CD4-positive, alpha-beta T cell treated with Interleukin-10 for 1 hour (primary cell): ENCODE measurements around the gene KTN1.

Experiments used
- DNase-seq: peaks from one replicate; pipeline ENCODE4 v3.0.0-alpha.2; 2020

The KTN1 gene

DNA sequence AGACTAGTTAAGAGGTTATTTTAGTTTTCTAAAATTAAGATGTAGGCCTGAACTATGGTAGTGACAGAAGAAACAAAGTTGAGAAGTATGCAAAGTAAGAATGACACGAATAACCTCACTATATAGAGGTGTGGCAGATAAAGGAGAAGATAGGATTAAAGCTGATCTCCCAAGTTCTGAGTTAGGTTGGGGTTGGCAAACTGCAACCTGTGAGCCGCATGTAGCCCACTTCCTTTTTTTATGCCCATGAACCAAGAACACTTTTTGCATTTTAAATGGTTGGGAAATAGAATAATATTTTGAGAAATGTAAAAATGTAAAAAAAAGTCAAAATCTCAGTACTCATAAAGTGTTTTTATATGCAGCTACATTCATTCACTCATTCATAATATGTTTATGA lies 34.3 kb downstream of the KTN1 start:
- no peak for DNase-seq

DNA sequence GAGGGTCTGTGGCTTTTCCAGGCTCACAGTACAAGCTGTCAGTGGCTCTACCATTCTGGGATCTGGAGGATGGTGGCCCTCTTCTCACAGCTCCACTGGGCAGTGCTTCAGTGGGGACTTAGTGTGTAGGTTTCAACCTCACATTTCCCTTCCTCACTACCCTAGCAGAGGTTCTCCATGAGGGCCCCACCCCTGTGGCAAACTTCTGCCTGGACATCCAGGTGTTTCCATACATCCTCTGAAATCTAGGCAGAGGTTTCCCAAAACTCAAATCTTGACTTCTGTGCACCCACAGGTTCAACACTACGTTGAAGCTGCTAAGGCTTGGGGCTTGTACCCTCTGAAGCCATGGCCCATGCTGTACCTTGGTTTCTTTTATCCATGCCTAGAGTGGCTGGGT lies 40.3 kb downstream of the KTN1 start:
- no peak for DNase-seq

DNA sequence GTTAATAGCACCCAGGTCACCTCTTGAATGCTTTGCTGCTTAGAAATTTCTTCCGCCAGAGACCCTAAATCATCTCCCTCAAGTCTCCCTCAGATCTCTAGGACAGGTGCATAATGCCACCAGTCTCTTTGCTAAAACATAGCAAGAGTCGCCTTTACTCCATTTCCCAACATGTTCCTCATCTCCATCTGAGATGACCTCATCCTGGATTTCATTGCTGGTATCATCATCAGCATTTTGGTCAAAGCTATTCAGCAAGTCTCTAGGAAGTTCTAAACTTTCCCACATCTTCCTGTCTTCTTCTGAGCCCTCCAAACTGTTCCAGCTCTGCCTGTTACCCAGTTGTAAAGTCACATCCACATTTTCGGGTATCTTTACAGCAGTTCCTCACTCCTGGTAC lies 41.0 kb downstream of the KTN1 start:
- no peak for DNase-seq

DNA sequence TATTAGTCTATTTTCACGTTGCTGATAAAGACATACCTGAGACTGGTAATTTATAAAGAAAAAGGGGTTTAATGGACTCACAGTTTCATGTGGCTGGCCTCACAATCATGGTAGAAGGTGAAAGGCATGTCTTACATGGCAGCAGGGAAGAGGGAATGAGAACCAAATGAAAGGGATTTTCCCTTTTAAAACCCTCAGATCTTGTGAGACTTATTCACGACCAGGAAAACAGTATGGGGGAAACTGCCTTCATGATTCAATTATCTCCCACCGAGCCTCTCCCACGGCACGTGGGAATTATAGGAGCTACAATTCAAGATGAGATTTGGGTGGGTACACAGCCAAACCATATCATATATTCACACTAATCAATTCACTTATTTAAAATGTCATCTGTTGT lies 41.4 kb downstream of the KTN1 start:
- DNase-seq = no peak

DNA sequence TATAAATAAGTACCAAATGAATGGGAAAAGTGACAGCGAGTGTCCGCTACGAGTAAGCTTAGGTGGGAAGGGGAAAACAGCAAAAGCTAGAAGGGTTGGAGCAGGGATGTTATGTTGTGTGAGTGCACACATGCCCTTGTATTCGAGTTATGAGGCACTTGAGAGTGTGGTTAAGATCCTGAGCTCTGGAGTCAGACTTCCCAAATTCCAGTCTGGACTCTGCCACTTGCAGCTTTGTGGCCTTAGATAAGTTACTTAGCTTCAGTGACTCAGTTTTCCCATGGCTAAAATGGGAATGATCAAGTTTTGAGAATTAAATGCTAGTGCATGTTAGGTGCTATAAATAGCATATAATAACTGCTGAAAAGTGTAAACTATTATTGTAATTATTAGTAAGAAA lies 44.9 kb downstream of the KTN1 start:
- DNase-seq = no peak

DNA sequence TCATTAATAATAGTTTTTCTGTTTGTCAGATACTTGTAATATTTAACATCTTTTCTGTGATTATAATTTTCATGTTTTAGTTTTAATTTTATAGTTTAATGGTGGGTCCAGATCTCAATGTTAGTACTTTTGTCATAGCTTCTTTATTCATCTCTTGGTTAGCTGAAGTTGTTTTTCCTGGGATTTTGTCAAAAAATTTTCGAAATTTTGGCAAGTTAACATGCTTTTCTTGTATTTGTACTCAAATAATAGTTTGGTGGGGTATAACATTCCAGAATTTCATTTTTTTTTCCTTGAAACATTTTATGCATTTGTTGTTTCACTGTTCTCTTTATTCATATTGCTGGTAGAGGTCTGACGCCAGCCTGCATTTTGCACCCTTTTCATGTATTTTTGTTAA lies 45.5 kb downstream of the KTN1 start:
- no peak for DNase-seq

DNA sequence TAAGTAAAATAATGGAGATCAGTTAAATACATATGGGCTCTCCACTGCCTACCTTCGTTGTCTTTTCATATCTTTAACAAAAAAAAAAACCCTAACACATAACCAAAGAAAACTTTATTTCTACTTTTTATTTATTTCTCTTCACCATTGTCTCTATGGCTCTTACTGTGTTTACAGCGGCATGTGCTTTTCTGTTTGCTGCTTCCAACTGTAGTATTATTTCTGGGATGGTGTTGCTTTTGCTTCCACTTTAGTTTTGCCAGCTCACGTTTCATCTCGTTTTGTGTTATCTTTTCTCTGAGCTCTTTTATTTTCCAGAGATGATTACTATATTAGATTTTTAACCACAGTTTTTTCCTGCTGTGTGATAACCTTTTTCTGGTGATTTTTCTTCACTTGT lies 46.1 kb downstream of the KTN1 start:
- no peak for DNase-seq

DNA sequence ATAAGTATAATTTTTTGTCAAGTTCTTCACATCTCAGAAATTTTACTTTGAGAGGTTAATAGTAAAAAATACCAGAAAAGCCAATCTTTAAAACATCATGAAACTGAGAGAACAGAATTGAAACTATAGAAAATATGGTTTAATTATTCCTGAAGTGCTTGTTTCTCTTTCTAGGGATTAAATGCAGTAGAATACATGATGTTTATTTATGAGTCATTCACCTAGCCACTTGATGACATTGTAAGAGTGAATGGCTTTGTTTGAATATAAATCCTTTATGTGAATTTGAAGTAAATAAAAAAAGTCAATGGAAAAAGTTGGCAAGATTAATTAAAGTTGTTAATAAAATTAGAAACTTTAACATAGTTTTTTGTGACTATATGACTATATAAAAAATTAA lies 48.4 kb downstream of the KTN1 start:
- DNase-seq = no peak

DNA sequence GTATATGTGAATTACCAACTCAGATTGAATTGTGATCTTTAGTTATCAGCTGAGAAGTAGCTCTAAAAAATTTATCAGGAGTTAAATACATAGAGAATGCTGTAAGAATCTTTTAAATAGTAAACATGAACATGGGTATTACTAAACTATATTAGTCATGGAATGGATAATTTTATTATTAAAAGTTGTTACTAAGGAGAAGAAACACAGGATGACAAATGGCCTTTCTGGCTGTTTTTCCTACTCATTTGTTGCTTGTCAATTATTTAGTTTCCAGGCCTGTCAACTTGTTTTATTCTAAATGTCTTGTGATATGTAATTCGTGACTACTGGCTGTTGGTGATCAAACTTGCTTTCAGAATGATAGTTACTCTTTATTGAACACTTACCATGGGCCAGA lies 58.7 kb downstream of the KTN1 start:
- DNase-seq = no peak

DNA sequence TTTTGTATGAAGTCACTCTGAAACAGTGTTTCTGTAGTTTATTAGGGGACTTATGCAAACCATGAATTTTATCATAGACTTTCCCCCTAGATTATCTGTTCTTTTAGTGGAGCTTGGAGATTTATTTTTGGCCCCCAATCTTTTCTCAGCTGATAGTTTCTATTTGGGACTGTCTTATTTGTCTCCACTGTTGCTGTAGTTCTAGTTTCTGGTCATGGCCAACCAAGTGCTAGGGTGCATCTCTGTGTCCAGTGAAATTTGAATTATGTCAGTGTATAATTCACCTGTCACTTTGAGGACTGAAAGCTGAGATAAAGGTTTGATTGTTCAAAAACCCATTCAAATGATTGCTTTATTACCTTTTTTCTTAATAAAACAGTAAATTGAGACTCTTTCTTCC lies 61.3 kb downstream of the KTN1 start:
- no peak for DNase-seq

DNA sequence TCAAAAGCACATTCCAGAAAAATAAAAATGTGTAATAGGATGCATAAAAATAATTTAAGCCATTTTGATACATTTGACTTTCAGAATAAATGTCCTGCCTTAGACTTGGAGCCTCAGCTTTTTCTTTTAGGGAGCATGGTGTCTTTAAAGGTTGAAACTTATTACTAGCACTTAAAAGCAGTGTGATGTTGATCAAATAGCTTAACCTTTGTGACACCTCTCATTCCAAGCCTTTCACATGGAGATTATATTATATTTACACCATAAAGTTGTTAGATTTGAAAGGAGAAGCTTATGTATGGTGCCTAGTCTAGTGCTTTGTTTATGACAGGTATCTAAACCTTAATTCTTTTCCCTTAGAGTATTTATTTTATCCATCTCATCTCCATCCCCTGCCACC lies 61.9 kb downstream of the KTN1 start:
- no peak for DNase-seq

DNA sequence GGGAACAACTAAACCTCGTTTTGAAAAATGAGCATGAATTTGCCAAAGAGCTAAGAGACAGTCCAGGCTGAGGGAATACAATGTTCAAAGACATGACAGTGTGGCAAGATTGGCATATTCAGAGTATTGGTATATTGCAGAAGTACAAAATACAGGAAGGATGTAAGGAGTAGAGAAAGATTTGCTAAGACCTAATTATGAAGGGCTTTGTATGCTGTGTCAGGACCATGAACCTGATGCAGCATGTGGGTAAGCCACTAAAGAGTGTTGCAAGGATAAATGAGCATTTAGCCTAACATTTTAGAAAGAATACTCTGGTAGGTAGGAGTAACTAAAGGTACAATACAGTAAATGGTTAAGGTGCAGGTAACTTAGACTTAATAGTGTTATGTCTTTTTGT lies 65.1 kb downstream of the KTN1 start:
- no peak for DNase-seq

DNA sequence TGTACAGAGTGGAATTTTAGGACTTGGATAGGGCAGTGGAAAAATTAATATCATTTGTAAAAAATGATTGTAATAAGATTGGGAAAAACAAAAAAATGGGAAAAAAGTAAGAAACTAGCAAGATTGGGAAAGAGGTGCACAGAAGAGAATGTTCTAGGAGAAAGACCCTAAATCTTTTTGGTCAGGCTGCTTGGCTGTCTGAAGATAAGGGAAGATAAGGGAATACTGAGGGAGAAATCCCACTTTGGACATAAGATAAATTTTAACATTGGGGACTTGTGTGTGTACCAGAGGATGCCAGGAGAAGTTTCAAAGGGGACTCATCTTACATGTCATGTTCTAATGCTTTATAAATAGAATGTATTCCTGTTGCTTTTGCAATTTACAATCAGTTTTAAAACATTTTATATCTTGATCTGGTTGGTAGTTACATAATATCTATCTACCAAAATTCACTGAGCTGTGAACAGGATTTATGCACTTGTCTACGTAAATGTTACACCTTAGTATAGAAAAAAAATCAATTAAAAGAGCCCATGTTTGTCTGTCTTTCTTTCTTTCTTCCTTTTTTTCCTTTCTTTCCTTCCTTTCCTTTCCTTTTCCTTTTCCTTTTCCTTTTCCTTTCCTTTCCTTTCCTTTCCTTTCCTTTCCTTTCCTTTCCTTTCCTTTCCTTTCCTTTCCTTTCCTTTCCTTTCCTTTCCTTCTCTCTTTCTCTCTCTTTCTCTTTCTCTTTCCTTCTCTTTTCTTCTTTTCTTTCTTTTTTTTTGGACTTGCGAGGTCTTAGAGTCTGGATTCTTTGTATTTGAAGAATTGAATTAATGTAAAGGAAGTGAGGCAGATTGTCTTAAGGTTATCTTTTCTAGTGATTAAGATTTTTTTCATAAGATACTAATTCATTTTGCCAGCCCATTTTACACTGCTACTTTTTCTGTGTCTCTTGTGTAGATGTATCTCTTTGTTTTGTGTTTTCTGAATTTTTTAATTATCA lies 66.1 kb downstream of the KTN1 start:
- no peak for DNase-seq

DNA sequence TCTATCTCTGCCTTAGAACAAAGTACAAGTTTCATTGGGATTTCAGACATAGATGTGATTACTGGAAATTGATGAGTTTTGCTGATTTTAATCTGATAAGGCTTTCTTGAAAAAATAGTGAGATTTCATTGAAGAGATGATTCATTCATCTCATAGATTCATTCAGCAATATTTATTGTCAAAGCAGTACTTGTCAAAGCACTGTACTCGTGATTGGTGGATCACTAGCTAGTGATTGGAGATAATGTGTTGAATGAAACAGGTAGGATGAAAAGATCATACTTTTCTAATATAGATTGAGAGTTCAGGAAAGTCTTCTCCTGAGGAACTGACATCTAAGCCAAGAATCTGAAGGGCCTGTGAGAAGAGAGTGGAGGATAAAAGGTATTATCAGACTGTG lies 71.0 kb downstream of the KTN1 start:
- no peak for DNase-seq

DNA sequence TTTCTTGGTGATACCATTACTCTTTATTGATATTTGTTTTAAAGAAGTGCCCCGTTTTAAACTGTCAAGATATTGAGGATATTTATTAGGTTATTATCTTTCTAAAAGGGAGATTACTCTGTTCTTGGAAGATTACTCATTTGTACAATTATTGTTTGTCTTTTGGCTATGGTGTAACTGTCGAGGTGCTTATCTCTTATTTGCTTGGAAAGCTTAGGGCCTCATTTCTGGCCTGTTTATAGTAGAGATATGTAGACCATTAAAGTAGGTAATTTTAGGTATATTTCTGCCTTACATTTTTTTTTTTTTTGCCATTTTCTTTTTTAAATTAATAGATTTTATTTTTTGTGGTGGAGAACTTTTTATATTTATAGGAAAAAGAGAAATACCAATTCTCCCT lies 74.2 kb downstream of the KTN1 start:
- DNase-seq = no peak

DNA sequence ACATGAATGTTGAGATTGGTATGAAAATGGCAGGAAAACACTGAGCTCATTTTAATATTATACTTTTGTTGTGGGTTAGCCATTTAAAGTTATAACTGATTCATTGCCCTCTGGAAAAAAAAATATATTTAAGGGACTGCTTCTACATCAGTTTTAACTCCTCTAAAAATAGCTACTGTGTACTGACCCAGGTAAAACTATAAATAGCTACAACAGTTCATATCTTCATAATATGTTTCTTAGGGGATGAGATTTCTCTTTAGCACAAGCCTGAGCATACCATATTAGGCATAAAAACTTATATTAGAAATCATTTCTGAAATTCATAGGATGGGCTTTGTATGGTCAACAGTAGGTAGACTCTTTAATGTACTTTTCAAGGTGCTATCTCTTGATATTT lies 81.0 kb downstream of the KTN1 start:
- no peak for DNase-seq

DNA sequence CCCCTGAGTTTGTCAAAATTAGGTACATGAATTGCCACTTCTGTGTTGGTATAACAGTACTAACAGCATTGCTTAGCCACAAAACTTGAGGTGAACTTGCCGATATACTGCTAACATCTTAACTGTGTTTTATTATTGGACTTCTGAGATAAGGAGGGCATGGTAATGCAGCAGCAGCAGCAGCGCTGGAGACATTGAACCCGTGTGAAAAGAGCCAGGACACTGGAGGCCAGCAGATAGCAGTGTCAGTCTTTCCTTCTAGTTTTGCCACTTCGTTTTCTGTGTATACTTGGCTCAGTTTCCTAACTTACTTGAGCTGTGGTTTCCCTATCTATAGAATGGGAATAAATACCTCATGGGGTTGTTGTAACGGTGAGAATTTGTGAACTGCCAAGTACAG lies 82.7 kb downstream of the KTN1 start:
- DNase-seq = no peak

DNA sequence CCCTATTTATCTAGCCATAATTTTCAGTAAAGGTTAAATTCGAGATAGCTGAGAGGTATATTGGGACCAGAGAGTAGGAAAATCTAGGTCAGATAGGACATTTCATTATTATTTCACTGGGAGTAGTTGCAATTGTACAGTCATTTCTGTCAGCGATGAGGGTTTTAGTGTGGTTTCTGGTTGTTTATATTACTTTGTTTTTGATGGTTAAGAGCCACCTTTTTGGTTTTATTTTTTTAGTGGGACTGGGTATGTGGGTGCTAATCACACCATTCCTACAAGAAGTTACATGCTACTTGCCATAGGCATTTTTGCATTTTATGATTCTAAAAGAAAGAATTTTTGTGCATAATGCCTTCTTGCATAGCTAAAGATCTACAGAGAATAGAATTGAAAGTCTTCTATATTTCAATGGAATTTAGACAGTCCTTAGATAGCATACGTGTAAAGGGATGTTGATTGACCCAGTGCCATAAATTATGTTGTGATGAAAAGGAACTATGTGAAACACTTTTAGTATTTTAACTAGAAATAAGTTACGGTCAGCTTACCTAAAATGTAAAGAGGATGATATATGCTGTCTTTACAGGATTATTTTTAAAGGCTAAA lies 85.2 kb downstream of the KTN1 start:
- DNase-seq = no peak

DNA sequence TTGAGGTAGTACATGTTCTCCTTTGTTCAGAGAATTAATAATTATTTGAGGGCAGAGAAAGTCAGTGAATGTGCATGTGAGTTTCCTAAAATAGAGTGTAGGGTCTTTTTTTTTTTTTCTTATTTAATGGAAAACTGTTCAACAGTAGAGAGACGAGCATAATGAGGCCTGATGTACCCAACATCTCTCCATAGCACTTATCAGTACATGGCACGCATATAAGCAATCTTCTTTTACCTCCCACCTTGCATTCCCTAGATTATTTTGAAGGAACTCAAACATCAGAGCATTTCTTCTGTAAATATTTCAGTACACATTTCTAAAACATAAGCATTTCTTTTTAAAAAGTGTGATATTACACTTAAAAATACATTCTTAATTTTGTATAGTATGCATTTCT lies 87.8 kb downstream of the KTN1 start:
- DNase-seq = no peak

DNA sequence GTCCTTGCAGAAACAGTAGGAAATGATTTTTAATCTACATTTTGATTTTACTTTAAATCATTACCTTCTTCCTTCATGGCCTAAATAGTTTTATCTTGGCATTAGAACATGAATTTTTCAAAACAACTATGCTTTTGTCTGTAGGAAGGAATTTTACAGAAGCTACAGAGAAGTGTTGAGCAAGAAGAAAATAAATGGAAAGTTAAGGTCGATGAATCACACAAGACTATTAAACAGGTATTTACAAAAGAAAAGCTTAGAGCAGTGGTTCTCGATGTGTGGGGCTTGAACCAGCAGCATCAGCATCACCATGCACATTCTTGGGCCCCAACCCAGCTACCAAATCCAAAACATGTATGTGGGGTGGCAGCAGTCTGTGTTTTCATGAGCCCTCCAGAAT lies 91.6 kb downstream of the KTN1 start:
- no peak for DNase-seq

DNA sequence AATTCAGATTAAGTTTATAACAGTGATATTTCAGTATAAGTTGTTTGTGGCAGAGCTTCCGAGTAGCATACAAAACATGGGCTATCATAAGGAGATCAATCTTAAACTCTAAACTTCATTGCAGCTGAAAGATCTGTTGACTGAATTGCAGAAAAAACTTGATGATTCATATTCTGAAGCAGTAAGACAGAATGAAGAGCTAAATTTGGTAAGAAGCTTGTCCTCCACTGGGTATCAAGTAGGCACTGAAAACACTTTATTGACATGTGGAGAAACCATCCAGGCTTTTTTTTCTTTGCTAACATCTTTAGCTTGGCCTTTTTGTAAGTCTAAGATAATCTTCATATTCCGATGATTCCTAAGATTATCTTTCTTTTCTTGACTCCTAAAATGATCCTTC lies 93.0 kb downstream of the KTN1 start:
- no peak for DNase-seq

DNA sequence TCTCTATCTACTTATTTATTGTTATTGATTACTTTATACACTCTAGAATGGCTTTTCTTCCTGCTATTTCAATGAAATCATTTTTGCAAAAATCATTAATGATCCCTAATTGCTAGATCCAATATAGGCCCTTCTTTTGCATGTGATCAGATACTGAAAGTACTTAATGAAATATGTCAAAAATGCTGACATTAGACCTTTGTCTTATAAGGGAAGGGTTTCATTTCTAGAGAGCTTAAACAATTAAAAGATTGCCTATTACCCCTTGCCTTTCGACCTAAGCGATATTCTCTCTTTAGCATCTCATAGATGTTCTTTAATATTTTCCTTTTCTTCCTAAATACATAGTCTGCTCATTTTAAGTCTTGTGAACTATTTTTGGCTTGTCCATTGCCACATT lies 101.1 kb downstream of the KTN1 start:
- DNase-seq = no peak

DNA sequence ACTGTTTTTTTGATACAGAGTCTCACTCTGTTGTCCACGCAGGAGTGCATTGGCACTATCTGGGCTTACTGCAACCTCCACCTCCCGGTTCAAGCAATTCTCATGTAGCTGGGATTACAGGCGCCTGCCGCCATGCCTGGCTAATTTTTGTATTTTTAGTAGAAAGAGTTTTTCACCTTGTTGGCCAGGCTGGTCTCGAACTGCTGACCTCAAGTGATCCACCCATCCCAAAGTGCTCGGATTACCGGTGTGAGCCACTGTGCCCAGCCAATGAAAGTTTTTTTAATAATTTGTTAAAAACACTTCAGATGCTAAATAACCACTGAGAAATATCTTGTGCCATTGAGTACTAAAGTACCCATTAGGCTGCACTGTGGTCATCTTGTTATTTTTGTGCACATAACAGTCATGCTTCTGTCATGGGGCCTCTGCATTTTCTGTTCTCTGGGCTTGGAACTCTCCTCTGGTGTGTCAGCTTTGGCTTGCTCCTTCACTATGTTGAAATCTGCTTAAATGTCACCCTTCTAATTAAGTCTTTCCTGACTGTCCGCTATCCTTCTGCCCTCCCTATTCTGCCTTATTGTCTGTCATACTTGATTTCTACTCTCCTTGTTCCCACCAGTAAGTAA lies 105.1 kb downstream of the KTN1 start:
- DNase-seq = no peak

DNA sequence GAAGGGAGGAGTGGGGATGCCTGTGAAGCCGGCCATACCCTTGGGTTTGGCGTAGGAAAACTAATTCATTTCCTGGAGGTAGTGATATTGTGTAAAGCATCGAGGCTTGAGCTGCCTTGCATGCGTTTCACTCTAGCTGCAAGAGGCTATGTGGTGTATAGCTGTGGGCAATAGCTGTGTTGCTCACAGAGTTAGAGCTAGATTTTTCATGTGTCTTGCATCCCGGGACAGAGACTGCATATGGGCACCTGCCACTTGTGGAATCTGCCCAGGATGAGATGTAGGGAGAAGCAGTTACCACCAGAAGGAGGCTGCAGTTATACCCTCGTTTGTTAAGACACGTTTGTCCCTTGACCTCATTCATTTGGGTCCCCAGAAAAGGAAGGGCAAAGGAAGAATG lies 106.7 kb downstream of the KTN1 start:
- DNase-seq = no peak
